Left ventricle myocardium inferior (tissue), 1 donor: ENCODE data around the gene TMF1. TPM values are rescaled to one million over a fixed set of nuclear protein-coding genes. Genes with fewer than 3 reads are reported as not detected.
A peak's percentile ranks its signal among the peaks of the same experiment; 100 is the strongest.

Experiments used
- DNase-seq: peaks from one replicate; pipeline ENCODE4 v3.0.0-alpha.2; 2020
- H3K27ac ChIP-seq: fragments of 200-600 bp; replicated peaks from 2 replicates; pipeline ENCODE4 v1.8.0; 2021
- H3K27me3 ChIP-seq: fragments of 200-600 bp; 2 replicates; pipeline ENCODE4 v1.8.0; 2021; ENCODE audit warnings: low read depth
- H3K36me3 ChIP-seq: fragments of 200-600 bp; 2 replicates; pipeline ENCODE4 v1.8.0; 2021
- H3K4me1 ChIP-seq: fragments of 200-600 bp; 2 replicates; pipeline ENCODE4 v1.8.0; 2021
- H3K4me3 ChIP-seq: fragments of 200-600 bp; 2 replicates; pipeline ENCODE4 v1.8.0; 2021; ENCODE audit warnings: mild to moderate bottlenecking, moderate library complexity
- H3K9me3 ChIP-seq: fragments of 200-600 bp; replicated peaks from 2 replicates; pipeline ENCODE4 v1.8.0; 2021
- CTCF ChIP-seq: fragments of 200-600 bp; IDR thresholded peaks from 2 replicates; pipeline ENCODE4 v1.8.0; 2021; ENCODE audit warnings: antibody characterized with exemption, mild to moderate bottlenecking, borderline replicate concordance
- intact Hi-C: fragments of 100-400 bp; cut with micrococcal nuclease; formaldehyde crosslinking; loops from one replicate; pipeline ENCODE4 v1.11.0; 2022
- total RNA-seq: library from RNA; stranded (reverse); fragmentation: NEBNext Ultra II Directional; extraction: Animal tissue kit (Norgen Biotek cat#: 25700); gene quantifications from one replicate; pipeline ENCODE4 v1.2.1, GENCODE V29; 2021
- donor health status: DM: no; HTN: yes; CAD: no; lungs with severe emphysema.

Gene TMF1
- total RNA-seq, 1 donor from 2014 or later: 21.0 TPM

- intact Hi-C loops: no loop called here
- Histone ChIP-seq H3K27me3 (no peaks in the 10 kb centered on the region), H3K4me1 (peaks cover 17% of the 10 kb centered on the region), H3K36me3 (peaks cover 90% of the 10 kb centered on the region), H3K4me3 (no peak overlapping the region), H3K27ac (peak overlapping the region; percentile 2), H3K9me3 (no peaks in the 10 kb centered on the region)
- TF ChIP-seq CTCF: no peak
- DNase-seq: no peak
Observed at GRCh38 chr3:69005791-69006482, 46.2 kb downstream of the TMF1 start.

- no peak for DNase-seq
- no peaks in the 10 kb centered on the region for H3K27me3 ChIP-seq
- TF ChIP-seq CTCF: no peak
- H3K9me3 ChIP-seq: no peaks in the 10 kb centered on the region
- H3K36me3 ChIP-seq: peaks cover 91% of the 10 kb centered on the region
- intact Hi-C loops: no loop called here
- H3K4me1 ChIP-seq: peaks cover 11% of the 10 kb centered on the region
- H3K27ac ChIP-seq: peak overlapping the region; percentile 2
- no peak overlapping the region for H3K4me3 ChIP-seq
Observed at GRCh38 chr3:69005071-69005790, 46.9 kb downstream of the TMF1 start.

- H3K27me3 ChIP-seq: no peaks in the 10 kb centered on the region
- DNase-seq: no peak
- H3K9me3 ChIP-seq: no peaks in the 10 kb centered on the region
- H3K36me3 ChIP-seq: peaks cover 100% of the 10 kb centered on the region
- H3K4me1 ChIP-seq: peaks cover 11% of the 10 kb centered on the region
- intact Hi-C loops: no loop called here
- no peak overlapping the region for H3K27ac ChIP-seq
- H3K4me3 ChIP-seq: no peak overlapping the region
- no peak for TF ChIP-seq CTCF
Observed at GRCh38 chr3:69004138-69004537, 48.0 kb downstream of the TMF1 start.

- intact Hi-C loops: no loop called here
- Histone ChIP-seq H3K36me3 (peaks cover 99% of the 10 kb centered on the region), H3K4me1 (peaks cover 18% of the 10 kb centered on the region), H3K4me3 (no peak overlapping the region), H3K27ac (no peak overlapping the region), H3K27me3 (no peaks in the 10 kb centered on the region), H3K9me3 (no peaks in the 10 kb centered on the region)
- DNase-seq: no peak
- no peak for TF ChIP-seq CTCF
Observed at GRCh38 chr3:68999605-69000004, 52.5 kb downstream of the TMF1 start.

GRCh38 chr3:68999158-68999557 lies 53.0 kb downstream of the TMF1 start:
- intact Hi-C loops: no loop called here
- H3K9me3 ChIP-seq: no peaks in the 10 kb centered on the region
- no peak for DNase-seq
- no peak overlapping the region for H3K27ac ChIP-seq
- TF ChIP-seq CTCF: no peak
- peaks cover 18% of the 10 kb centered on the region for H3K4me1 ChIP-seq
- H3K4me3 ChIP-seq: no peak overlapping the region
- peaks cover 99% of the 10 kb centered on the region for H3K36me3 ChIP-seq
- no peaks in the 10 kb centered on the region for H3K27me3 ChIP-seq
